ENCODE data around the gene SHISA9.

GRCh38 chr16:13194766-13195165 lies 293.4 kb downstream of the SHISA9 start:
- TF ChIP-seq CTCF (conservative IDR thresholded peaks at IDR 0.05; ENCODE audit: low read length) (no peak), EZH2phosphoT487 (IDR thresholded peaks at IDR 0.05; ENCODE audit: borderline replicate concordance) (no peak)

All from Loucy (cell line).